Neural cell (in vitro differentiated cells): Measurements from ENCODE around the gene SLC45A1.

ENCODE experiments used
- CTCF ChIP-seq: fragments of 450-650 bp; IDR thresholded peaks from 2 replicates; pipeline ENCODE4 v1.5.1; 2014; ENCODE audit warnings: antibody characterized with exemption, mild to moderate bottlenecking, moderate library complexity; ENCODE audit not compliant: poor library complexity, severe bottlenecking
- EP300 ChIP-seq: fragments of 450-650 bp; conservative IDR thresholded peaks from 2 replicates; pipeline ENCODE4 v1.6.1; 2014; ENCODE audit warnings: antibody characterized with exemption, mild to moderate bottlenecking, moderate library complexity; ENCODE audit not compliant: poor library complexity, severe bottlenecking
- EZH2 ChIP-seq: fragments of 200-600, 300-800 bp; shearing (Covaris generic), sonication (generic); IDR thresholded peaks from 2 replicates; pipeline ENCODE4 v1.6.1; 2014; ENCODE audit warnings: antibody characterized with exemption, low read length, borderline replicate concordance, mild to moderate bottlenecking; ENCODE audit not compliant: insufficient read depth, poor library complexity, severe bottlenecking
- POLR2AphosphoS5 ChIP-seq: IDR thresholded peaks from 2 replicates; pipeline ENCODE4 v1.6.1; 2012
- RAD21 ChIP-seq: fragments of 450-650 bp; conservative IDR thresholded peaks from 2 replicates; pipeline ENCODE4 v1.6.1; 2014; ENCODE audit warnings: antibody characterized with exemption, mild to moderate bottlenecking, moderate library complexity
- TAF1 ChIP-seq: IDR thresholded peaks from 2 replicates; pipeline ENCODE4 v1.6.1; 2012; ENCODE audit warnings: low read depth

GRCh38 chr1:8371372-8371991 is 53.6 kb downstream of the SLC45A1 start:
- TF ChIP-seq RAD21 = no peak
- no peak for TF ChIP-seq CTCF
- TF ChIP-seq POLR2AphosphoS5 = no peak
- TF ChIP-seq EP300 = no peak
- TF ChIP-seq TAF1 = no peak
- TF ChIP-seq EZH2 = no peak
